H1 (cell line): ENCODE results near the gene EPHA7. TPM values are rescaled to one million over a fixed set of nuclear protein-coding genes. Genes with fewer than 3 reads are reported as not detected.

Source experiments
- GABPA ChIP-seq: IDR thresholded peaks from 2 replicates; pipeline ENCODE4 v1.6.1; 2011; ENCODE audit warnings: mild to moderate bottlenecking, low read length, moderate library complexity, borderline replicate concordance; ENCODE audit not compliant: insufficient read depth
- KDM1A ChIP-seq: fragments of 200-600, 300-600 bp; sonication (generic); IDR thresholded peaks from 2 replicates; pipeline ENCODE4 v1.7.1; 2016; ENCODE audit warnings: mild to moderate bottlenecking, low read length, borderline replicate concordance
- NRF1 ChIP-seq: IDR thresholded peaks from 2 replicates; pipeline ENCODE4 v1.6.1; 2011; ENCODE audit warnings: mild to moderate bottlenecking, low read depth, low read length, improper control_type of control experiment
- SP2 ChIP-seq: IDR thresholded peaks from 2 replicates; pipeline ENCODE4 v1.6.1; 2012; ENCODE audit warnings: mild to moderate bottlenecking, low read length, inconsistent platforms
- TAF7 ChIP-seq: optimal IDR thresholded peaks from 2 replicates; pipeline ENCODE3; 2011; ENCODE audit warnings: low read depth, mild to moderate bottlenecking, inconsistent platforms, low read length, moderate library complexity, borderline replicate concordance
- USF2 ChIP-seq: IDR thresholded peaks from 2 replicates; pipeline ENCODE4 v1.6.1; 2011; ENCODE audit warnings: low read length, improper control_type of control experiment
- polyA plus RNA-seq, 7 experiments: library from polyadenylated mRNA; depleted of rRNA in 3 of 7; stranded (reverse) in 5 of 7; unstranded in 2 of 7; fragments of >200 nt in 5 of 7; fragments of 200-250 nt in 2 of 7; gene quantifications; 1 replicate in 5 of 7; 2 replicates in 1 of 7; 4 replicates in 1 of 7; pipeline versions ENCODE4 v1.2.1 to v1.2.3, GENCODE V29; 2011 to 2013; ENCODE audit warnings: missing spikeins in 2 of 7, mixed read lengths in 2 of 7
- total RNA-seq: library from RNA; stranded (reverse); fragmentation: NEBNext Ultra II Directional; extraction: Animal tissue kit (Norgen Biotek cat#: 25700); gene quantifications from 2 replicates; pipeline ENCODE4 v1.2.1, GENCODE V29; 2021

Gene EPHA7
- total and polyA plus RNA-seq, 2 of the 8 experiments (the other 6 are each of a cell fraction or from before 2014, with no cell fraction given), result 1.3 to 6.8 TPM

- no peak for TF ChIP-seq TAF7
- TF ChIP-seq NRF1, result no peak
- TF ChIP-seq GABPA, result no peak
- no peak for TF ChIP-seq USF2
- TF ChIP-seq SP2, result no peak
- TF ChIP-seq KDM1A, result no peak
- TF ChIP-seq, all 59 proteins: peak for 0
These were observed 183.6 kb downstream of the EPHA7 start (continued) for GRCh38 chr6:93235775-93236174.
